HG03095 (cell line): ENCODE data around the gene ITLN1.
"Not testable (repeated sequence)": the region's sequence is repeated elsewhere in the genome, so short reads cannot be mapped to it uniquely, and the experiment has no call there.

Source experiments
- ATAC-seq: cut with Tn5 transposase; IDR thresholded peaks from one replicate; pipeline ENCODE4 v1.9.1; 2021; ENCODE audit warnings: moderate library complexity; ENCODE audit not compliant: unreplicated experiment

Gene ITLN1

DNA sequence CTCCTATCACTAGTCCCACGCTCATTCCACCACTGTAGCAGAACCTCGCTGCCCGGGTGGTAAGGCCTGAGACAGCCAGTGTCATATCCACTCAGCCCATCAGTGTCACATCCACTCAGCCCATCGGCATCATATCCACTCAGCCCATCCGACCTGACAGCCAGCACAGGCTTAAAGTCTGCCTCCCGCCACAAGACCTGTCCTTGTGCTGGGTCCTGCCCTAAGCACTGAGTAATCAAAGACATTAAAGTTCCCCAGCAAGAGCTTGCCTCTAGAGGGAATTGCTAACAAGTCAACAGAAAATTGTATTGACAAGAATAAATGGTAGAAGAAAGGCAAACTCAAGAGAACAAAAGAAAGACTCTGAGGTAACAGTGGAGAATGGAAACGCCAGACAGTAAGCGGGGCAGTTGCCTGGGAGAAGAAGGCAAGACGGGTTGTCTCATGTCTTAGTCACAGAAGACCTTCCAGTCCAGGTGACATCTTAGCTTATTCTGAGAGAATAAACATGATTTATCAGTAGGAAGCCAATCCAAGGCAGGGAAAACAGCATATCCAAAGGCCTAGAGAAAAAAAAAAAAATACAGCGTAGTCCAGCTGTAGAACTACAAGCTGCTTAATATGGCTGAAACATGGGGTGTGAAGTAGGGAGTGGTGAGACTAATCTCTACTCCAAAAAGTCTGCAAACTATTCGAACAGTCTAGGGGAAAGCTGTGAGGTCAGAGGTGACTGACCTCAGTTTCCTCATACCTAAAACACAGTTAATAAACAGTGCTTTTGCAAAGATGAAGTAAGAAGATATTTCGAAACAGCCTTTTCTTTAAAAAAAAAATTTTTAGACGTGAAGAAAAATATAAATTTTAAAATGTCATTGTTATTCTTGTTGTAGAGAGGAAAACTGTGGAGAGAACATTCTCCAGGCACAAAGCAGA, 1.1 kb downstream of the ITLN1 start:
- ATAC-seq: no peak

DNA sequence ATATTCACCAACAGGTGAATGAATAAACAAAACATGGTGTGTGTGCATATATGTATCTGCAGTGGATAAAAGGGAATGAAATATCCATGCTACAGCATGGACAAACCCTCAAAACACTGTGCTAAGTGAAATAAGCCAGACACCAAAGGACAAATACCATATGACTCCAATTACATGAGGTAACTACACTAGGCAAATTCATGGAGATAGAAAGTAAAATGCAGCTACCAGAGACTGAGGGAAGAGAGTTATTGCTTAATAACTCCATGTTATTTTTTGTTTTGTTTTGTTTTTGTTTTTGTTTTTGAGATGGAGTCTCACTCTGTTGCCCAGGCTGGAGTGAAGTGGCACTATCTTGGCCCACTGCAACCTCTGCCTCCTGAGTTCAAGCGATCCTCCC, 2.4 kb downstream of the ITLN1 start:
- no peak for ATAC-seq

DNA sequence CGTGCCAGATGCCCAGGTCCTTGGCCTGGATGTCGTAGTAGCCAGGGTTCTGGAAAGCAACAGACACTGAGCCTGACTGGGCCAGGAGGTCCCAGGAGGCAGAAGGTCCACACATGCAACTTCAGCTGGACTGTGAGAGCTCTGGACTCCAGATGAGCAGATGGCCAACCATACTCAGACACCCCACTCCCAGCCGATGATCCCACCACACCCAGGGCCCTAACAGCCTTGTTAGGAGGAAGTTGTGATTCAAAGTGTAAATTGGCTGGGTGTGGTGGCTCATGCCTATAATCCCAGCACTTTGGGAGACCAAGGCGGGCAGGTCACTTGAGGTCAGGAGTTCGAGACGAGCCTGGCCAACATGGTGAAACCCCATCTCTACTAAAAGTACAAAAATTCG, 3.7 kb downstream of the ITLN1 start:
- not testable (repeated sequence) for ATAC-seq

DNA sequence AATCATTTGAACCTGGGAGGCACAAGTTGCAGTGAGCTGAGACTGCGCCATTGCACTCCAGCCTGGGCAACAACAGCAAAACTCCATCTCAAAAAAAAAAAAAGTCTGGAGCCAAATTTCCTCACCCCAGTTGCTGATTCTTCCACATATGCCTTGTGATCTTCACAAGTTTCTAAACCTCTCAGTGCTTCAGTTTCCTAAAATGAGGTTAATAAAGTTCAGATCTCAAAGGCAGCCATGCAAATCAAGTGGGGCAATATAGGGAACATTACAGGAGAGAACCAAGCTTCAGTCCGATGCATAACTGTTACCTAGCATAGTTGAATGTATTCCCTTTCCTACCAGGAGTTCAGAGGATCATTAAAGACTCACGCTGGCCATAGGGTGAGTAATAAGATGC, 4.8 kb downstream of the ITLN1 start:
- no peak for ATAC-seq

DNA sequence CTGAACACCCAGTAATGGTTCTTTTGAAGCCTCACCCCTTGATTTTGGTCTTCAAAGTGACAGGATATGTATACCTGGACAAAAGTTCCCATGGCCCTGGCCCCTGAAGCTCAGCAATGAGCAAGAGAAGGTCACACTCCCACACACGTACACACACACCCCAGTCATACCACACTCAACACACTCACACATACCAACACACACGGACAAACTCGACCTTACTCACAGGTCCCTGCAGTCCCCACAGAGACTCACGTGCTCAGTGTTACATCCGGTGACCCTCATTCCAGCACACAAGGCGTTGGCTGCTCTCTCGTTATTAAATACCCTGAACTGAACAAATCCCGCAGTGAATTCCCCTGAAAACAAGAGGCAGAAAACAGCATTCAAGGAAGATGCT, 5.9 kb downstream of the ITLN1 start:
- ATAC-seq: no peak

DNA sequence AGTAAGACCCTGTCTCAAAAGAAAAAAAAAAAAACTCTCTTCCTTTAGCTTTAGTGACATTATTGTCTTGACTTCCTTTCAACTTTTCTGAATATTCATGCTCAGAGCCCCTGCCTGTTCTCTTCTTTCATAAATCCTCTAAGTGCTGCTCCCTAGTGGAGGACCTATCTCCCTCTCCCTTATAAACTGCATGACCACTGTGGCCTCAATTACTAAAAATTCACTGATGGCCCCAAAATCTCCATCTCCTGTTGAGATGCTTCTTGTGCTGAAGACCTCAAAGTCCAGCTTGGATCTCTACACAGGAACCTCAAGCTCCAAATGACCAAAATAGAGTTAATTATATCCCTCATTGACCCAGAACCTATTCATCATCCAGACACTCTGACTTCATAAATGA, 7.8 kb downstream of the ITLN1 start:
- no peak for ATAC-seq

DNA sequence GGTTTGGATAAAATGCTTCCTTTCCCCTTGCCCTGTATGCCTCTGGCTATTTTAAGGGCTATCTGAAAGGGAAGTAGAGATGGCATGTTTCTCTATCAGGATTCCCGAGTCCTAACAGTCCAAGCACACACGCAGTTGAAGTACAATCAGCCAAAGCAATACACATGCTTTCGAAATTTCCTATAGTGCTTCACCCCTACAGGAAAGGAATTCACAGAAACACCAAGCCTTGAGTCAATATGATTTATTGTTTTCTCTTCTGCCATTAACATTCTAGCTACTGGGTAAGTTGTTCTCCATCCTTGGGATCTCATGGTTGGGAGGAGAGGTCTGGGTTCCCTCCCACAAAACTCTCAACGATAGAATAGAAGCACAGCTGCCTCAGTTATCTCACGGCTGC, 8.7 kb downstream of the ITLN1 start:
- ATAC-seq: no peak

DNA sequence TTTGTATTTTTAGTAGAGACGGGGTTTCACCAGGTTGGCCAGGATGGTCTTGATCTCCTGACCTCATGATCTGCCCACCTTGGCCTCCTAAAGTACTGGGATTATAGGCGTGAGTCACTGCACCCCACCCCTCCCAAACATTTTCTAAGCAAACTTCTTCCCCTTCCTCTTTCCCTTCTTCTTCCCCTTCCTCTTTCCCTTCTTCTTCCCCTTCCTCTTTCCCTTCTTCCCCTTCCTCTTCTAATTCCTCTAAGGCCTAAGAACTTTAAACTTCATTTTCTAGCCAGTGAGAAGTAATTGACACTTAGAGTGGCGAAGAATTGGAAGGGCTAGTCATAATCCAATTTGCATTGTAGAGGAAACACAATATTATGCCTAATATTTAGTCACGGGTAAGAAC, 9.4 kb downstream of the ITLN1 start:
- not testable (repeated sequence) for ATAC-seq

DNA sequence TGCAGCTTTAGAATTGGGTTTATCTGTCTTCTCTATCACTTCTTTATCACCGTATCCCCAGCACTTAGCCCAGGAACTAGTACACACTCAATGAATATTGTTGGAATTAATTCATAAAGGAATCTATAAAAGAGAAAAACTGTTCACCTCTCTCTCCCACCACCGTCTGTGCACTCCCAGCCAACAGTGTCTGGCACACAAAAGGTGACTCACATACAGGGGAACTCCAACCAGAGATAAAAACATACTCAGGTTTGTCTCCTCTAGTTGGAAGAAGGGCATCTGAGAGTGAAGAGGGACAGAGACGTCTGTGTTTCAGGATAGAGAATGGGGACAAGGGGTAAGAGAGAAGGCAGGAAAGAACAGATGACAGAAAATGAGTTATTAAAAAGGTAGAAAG, 10.0 kb downstream of the ITLN1 start:
- ATAC-seq: no peak

DNA sequence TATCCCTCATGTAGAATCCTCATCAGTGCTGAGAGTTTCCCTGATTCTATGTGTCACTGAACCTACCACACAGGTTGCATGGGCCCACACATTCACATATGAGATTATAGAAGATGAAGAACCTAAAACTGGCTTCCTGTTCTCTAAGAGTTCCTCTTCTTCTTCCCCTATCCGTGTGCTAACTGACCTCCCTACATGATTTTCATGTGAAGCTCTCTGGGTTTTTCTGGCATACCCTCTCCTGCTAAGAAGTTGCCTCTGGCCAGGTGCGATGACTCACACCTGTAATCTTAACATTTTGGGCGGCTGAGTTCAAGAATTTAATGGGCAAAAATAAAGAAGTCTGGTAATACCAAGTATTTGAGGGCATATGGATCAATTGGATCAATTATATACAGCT, 16.8 kb downstream of the ITLN1 start:
- no peak for ATAC-seq

DNA sequence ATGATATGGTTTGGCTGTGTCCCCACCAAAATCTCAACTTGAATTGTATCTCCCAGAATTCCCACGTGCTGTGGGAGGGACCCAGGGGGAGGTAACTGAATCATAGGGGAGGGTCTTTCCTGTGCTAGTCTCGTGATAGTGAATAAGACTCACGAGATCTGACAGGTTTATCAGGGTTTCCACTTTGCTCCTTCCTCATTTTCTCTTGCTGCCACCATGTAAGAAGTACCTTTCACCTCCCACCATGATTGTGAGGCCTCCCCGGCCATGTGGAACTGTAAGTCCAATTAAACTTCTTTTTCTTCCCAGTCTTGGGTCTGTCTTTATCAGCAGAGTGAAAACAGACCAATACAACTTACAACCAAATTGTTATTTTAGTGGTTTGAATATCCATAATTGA, 17.3 kb downstream of the ITLN1 start:
- ATAC-seq: not testable (repeated sequence)

DNA sequence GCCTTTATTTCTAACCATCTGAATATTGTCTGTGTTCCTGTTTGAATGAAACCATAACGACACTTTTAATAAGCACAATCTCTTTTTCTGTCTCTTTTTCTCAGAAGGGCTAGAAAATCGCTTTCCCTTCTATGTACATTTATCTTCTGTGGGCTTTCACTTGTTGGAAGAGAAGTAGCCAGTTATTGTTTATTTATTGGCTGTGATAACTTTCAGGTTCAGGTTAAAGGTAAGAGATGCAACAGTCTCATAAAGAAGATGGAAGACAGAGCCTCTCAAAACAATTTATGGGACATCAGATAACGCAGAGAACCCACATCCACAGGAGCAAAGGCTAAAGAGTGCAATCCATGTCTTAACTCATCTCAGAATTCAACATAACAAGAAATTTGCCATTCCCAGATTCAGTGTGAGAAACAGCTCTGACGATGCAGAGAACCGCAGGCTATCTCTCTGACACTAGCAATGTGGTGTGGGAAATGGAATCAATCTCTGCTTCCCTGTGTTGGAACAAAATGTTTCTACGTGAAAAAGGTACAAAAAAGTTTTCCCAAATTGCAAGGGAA, 18.2 kb downstream of the ITLN1 start:
- ATAC-seq: no peak

DNA sequence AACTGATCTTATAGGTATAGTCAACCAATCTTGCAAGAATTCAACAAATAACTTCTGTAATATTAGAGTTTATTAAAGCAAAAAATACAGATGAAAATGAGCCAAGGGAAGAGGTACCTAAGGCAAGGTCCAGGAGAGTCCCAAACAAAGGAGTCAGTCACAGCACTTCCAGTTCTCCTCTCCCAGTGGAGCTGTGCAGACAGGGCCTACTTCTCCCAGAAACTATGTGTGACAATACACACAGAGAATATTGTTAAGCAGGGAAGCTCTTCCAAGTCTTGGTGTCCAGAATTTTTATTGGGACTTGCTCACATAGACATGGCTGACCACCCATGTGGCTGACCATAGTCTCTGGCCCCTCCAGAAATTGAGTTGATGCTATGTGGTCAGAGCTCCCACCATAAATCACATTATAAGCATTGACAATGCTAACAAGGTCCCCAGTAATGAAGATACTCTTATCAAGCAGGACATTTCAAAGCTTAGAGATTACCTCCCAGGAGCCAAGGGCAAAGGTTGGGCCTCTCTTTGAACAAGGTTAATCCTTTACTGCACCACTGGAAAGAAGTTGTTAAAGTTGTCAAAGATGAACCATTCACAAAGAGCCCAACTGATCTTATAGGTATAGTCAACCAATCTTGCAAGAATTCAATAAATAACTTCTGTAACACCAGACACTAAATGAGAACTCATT, 18.8 kb downstream of the ITLN1 start:
- no peak for ATAC-seq

DNA sequence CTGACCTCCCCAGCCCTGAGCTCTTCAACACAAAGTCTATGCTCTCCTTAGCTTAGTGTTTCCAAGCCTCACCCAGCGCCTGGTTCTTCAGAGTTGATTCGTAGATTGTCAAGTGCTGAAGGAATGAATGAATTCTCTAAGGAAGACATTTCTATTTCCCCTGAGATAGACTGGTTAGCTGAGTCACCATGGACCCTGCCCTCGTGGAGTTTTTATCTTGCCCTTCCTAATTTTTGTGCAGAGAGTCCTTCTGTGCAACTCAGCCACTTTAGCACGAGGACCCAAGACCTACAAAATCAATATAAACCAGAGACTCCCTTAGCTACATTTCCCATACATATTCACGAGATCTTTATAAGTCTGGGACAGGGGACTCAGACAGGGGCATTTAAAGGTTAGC, 19.6 kb downstream of the ITLN1 start:
- no peak for ATAC-seq

DNA sequence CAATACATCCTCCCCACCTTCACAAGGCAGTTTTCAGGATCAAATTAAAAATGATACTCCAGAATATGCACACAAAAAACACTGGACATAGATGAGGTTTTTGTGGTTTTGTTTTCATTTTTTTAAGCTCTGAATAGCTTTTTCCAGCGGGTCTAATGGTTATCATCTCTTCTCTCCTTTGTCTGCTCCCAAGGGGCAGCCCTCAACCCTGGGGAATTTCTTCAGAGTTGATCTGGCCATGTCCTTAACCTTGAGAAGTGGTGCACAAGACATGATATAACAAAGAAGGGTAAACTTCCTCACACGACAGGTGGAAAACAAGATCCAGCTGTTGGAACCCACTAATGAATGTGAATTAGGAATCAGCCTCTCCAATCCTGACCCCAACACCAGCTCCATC, 20.8 kb downstream of the ITLN1 start:
- ATAC-seq: no peak

DNA sequence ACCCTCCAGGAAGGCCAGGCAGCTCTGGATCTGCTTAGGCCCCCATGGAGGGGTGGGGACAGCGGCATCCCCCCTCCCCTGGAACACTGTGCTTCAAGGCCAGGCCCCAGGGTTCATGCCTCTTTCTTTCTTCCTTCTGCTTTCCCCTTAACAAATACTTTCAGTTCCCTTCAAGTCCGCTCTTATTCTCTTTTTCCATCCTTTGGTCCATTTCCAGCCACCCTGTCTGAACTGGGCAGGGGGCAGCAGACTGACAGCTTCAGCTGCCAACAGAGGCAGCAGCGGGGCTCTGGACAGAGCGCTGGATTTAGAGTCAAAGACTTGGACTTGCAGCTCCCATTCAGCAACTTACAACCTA, 21.2 kb downstream of the ITLN1 start:
- no peak for ATAC-seq

DNA sequence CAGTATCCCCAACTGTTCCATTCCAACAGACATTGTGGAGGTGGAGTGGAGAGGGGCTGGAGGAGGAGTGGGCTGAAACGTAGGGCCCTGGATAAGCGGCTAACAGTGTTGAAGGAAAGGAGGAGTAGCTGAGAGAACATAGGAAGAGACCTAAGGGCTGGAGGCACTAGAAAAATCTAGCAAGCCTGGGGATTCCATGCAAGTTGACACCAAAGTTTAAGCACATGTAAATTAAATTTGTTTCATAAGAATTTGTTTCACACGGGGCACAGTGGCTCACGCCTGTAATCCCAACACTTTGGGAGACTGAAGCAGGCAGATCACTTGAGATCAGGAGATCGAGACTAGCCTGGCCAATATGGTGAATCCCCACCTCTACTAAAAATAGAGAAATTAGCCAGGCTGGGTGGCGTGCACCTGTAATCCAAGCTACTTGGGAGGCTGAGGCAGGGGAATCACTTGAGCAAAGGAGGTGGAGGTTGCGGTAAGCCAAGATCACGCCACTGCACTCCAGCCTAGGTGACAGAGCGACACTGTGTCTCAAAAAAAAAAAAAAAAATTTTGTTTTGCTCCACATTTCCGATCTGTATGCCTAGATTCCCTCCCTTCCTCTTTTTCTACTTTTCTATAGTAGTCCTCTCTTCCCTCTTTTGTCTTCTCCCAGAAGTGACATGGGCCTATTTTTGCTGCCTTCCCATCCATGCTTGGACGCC, 21.8 kb downstream of the ITLN1 start:
- no peak for ATAC-seq

DNA sequence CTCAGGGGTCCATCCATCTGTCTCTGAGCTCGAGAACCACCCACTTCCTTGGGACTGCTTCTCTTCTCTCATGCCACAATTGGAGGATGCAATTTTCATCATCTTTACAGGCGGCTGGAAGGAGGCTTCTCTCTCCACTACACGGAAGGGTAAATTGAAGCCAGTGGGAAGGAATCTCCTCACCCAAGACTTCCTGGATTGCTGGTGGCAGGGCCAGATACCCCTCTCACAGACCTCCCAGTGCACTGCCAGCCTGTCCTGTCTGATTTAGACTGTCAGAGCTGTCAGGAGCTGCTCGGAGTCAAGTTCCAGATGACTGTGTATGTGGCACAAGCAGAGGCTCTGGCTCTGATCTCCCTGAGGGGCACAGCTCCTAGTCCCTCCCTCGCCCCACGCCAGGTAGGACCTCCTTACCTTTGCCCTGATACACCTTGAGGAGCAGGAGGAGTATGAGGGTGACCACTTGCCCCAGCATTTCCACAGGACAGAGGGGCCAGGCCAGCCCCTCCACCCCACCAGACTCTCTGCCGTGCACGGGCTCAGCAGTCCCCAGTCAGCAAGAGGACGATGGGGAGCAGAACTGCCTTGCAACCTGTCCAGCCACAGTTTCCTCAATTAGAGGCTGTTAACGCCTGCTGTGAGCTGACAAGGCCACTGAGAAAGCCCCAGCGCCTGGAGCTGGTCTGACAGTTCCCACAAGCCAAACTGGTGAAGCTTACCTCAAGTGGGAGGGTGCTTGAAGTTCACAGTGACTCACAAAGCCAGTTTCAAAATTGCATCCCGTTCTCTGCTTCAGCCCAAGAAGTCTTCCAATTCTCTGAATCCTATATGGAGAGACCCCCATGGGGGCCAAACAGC, 22.5 kb downstream of the ITLN1 start, which contains the start of gene CD244:
TSS of gene CD244 (minus strand) at position 685 of the 858 bp plus-strand sequence. CDS start at position 475, 210 bp downstream.
- ATAC-seq: peak; percentile 81

DNA sequence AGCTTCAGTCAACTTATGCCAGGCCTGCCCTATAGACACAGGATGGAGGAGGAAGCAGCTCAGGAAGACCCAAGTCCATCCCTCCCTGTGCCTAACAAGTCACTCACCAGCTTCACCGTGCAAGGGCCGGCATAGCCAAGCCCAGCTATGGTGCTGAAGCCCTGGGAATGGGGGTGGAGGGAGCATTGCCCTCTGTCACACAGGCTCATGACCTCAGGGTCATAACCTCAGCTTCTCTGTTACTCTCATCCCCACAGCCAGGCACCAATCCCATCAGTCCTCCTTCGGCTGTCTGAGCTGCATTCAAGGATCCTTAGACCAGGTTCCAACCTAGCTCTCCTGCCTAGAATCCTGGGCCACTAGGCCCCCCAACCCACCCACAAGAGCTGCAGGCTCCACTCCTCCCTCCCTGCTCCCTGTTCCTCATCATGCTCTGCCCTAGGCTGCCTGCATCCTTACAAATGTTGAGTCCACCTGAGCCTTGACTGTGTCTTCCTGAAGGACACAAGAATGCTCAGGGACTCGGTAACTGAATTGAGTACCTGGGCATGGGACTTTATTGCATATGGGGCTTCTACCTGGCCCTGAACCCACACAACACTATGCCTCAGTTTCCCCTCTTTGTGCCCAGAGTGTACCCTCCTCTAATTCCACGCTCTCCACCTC, 24.0 kb downstream of the ITLN1 start:
- ATAC-seq: no peak

DNA sequence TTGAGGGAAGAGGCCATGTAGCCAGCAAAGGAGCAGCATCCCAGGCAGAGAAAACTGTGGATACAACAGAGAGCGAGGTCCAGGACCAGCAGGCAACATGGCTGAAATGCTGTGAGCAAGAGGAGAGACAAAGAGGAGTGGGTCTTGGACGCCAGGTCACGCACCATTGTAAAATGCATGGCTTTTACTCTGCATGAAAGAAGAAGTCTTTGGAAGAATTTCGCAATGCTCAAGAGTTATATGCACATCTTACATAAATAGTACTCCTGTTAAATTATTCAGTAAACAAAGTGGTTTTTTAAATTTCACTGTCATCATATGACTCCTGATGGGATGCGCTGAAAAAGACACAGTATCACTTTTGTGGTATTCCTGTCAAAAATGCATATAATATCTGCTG, 25.8 kb downstream of the ITLN1 start:
- no peak for ATAC-seq
